ENCODE results near the gene PLA2G6.

DNA sequence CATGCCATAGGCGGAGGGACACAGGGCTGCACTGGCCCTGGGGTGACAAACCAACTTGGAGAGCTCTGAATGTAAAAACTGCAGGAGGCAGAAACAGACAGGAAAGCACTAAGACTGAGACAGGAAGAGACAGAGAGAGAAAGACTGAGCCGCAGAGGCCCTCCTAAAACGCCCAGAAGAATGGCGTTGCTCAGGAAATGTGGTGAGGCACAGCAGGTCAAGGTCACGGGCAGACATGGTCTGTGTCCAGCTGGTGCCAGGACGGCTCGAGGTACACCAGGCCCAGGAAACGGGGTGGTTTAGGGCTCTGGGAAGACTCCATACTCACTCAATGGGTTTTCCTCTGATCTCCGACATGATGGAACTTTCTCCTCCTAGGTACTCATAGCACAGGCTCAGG is 49.3 kb upstream of the PLA2G6 start:
- TF ChIP-seq, protein P1, sequence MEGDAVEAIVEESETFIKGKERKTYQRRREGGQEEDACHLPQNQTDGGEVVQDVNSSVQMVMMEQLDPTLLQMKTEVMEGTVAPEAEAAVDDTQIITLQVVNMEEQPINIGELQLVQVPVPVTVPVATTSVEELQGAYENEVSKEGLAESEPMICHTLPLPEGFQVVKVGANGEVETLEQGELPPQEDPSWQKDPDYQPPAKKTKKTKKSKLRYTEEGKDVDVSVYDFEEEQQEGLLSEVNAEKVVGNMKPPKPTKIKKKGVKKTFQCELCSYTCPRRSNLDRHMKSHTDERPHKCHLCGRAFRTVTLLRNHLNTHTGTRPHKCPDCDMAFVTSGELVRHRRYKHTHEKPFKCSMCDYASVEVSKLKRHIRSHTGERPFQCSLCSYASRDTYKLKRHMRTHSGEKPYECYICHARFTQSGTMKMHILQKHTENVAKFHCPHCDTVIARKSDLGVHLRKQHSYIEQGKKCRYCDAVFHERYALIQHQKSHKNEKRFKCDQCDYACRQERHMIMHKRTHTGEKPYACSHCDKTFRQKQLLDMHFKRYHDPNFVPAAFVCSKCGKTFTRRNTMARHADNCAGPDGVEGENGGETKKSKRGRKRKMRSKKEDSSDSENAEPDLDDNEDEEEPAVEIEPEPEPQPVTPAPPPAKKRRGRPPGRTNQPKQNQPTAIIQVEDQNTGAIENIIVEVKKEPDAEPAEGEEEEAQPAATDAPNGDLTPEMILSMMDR (IDR thresholded peaks at IDR 0.05) = no peak
- TF ChIP-seq EP300 (IDR thresholded peaks at IDR 0.05) = no peak
- no peak for TF ChIP-seq POLR2AphosphoS5 (IDR thresholded peaks at IDR 0.05)
